LHCN-M2 (cell line): ENCODE results near the gene HPS3. TPM values are rescaled to one million over a fixed set of nuclear protein-coding genes. Genes with fewer than 3 reads are reported as not detected.

ENCODE experiments used
- total RNA-seq: library from RNA; depleted of rRNA; stranded (reverse); fragments of >200 nt; gene quantifications from 2 replicates; pipeline ENCODE4 v1.2.3, GENCODE V29; 2014; rRNA removed

The HPS3 gene
- total RNA-seq, 1 experiment from 2014 or later, result 32.1 TPM

Other genes with a start within 250 kb of the HPS3 start
- gene GYG1, start 138.1 kb upstream of the HPS3 start, total RNA-seq, result 20.2 and 35.2 TPM in 2 replicates
- 51.2 and 56.7 TPM in 2 replicates for gene HLTF, start 43.1 kb upstream of the HPS3 start, total RNA-seq
- gene CP, start 92.2 kb downstream of the HPS3 start, total RNA-seq, result 0.06 TPM in 1 of 2 replicates, not detected in the other
- 3.0 and 5.2 TPM in 2 replicates for gene TM4SF18, start 204.0 kb downstream of the HPS3 start, total RNA-seq
- gene TM4SF1, start 248.0 kb downstream of the HPS3 start, total RNA-seq, result 405 and 503 TPM in 2 replicates